IMR-90 (cell line): ENCODE measurements around the gene ANO9. TPM values are rescaled to one million over a fixed set of nuclear protein-coding genes. Genes with fewer than 3 reads are reported as not detected.

ENCODE experiments used
- ATAC-seq: fragments of 200-7000 bp; cut with Tn5 transposase; 2 replicates; pipeline ENCODE4 v1.9.1; 2020; ENCODE audit warnings: low read depth, mild to moderate bottlenecking, moderate library complexity
- BruUV-seq: library from RNA; stranded (reverse); fragments of 400-500 nt; replicated peaks from 2 replicates; lab custom pipeline; 2021; lab: Mats Ljungman, UMichigan
- CTCF ChIA-PET: fragments of 300-600 bp; formaldehyde crosslinking; extraction: SDS; loops from one replicate; lab custom pipeline; 2021; ENCODE audit warnings: antibody characterized with exemption; lab: Yijun Ruan, JAX
- POLR2A ChIA-PET: fragments of 300-600 bp; sonication (Branson Sonifier 250); formaldehyde crosslinking; loops from one replicate; lab custom pipeline; 2022; ENCODE audit warnings: antibody characterized with exemption; ENCODE audit not compliant: unreplicated experiment; lab: Charles Lee
- DNase-seq: peaks from one replicate; pipeline ENCODE4 v3.0.0; 2013
- H2AFZ ChIP-seq: replicated peaks from 2 replicates; pipeline ENCODE3; 2013; ENCODE audit warnings: low read length, mild to moderate bottlenecking; ENCODE audit not compliant: poor library complexity
- H2AK5ac ChIP-seq: 2 replicates; pipeline ENCODE4 v1.6.1; 2013; ENCODE audit warnings: low read depth, low read length, inconsistent platforms
- H2AK9ac ChIP-seq: replicated peaks from 2 replicates; pipeline ENCODE3; 2013; ENCODE audit warnings: mild to moderate bottlenecking, low read depth, low read length, moderate library complexity; ENCODE audit not compliant: poor library complexity
- H2BK120ac ChIP-seq: 2 replicates; pipeline ENCODE4 v1.6.1; 2013; ENCODE audit warnings: low read depth, low read length, inconsistent platforms
- H2BK15ac ChIP-seq: 3 replicates; pipeline ENCODE4 v1.6.1; 2013; ENCODE audit warnings: low read depth, low read length, inconsistent platforms
- H2BK20ac ChIP-seq: 2 replicates; pipeline ENCODE4 v1.6.1; 2013; ENCODE audit warnings: low read depth, mild to moderate bottlenecking, inconsistent platforms, low read length, moderate library complexity
- H2BK5ac ChIP-seq: 2 replicates; pipeline ENCODE4 v1.6.1; 2013; ENCODE audit warnings: mild to moderate bottlenecking, low read depth, low read length, inconsistent platforms; ENCODE audit not compliant: poor library complexity, severe bottlenecking
- H3K14ac ChIP-seq: replicated peaks from 2 replicates; pipeline ENCODE4 v1.6.1; 2013; ENCODE audit warnings: low read depth, low read length, inconsistent platforms
- H3K18ac ChIP-seq: 2 replicates; pipeline ENCODE4 v1.6.1; 2013; ENCODE audit warnings: low read depth, low read length, control low read depth
- H3K23ac ChIP-seq: 2 replicates; pipeline ENCODE4 v1.6.1; 2013; ENCODE audit warnings: low read depth, low read length, inconsistent platforms
- H3K27ac ChIP-seq: 2 replicates; pipeline ENCODE4 v1.5.1; 2013; ENCODE audit warnings: mild to moderate bottlenecking, control low read depth, low read length; ENCODE audit not compliant: insufficient read depth
- H3K27me3 ChIP-seq: 2 replicates; pipeline ENCODE4 v1.6.1; 2013; ENCODE audit warnings: low read length; ENCODE audit not compliant: control insufficient read depth, insufficient read depth
- H3K36me3 ChIP-seq: 2 replicates; pipeline ENCODE4 v1.6.1; 2013; ENCODE audit warnings: low read length, mixed read lengths; ENCODE audit not compliant: control insufficient read depth, insufficient read depth
- H3K4ac ChIP-seq: 2 replicates; pipeline ENCODE4 v1.6.1; 2013; ENCODE audit warnings: low read depth, low read length, inconsistent platforms
- H3K4me1 ChIP-seq: 2 replicates; pipeline ENCODE4 v1.6.1; 2013; ENCODE audit warnings: low read length, mixed read lengths; ENCODE audit not compliant: control insufficient read depth, insufficient read depth
- H3K4me2 ChIP-seq: 2 replicates; pipeline ENCODE4 v1.6.1; 2013; ENCODE audit warnings: low read depth, mild to moderate bottlenecking, control low read depth, low read length, moderate library complexity
- H3K4me3 ChIP-seq: 2 replicates; pipeline ENCODE4 v1.5.1; 2013; ENCODE audit warnings: low read depth, mild to moderate bottlenecking, control low read depth, low read length, moderate library complexity; ENCODE audit not compliant: insufficient read depth
- H3K56ac ChIP-seq: 2 replicates; pipeline ENCODE4 v1.6.1; 2013; ENCODE audit warnings: low read length, inconsistent platforms; ENCODE audit not compliant: insufficient read depth; ENCODE audit errors: extremely low read depth
- H3K79me1 ChIP-seq, 2 experiments: 2 replicates each; pipeline ENCODE4 v1.6.1; 2013; ENCODE audit warnings: low read length in 2 of 2, inconsistent platforms in 1 of 2, low read depth in 1 of 2
- H3K9ac ChIP-seq: 2 replicates; pipeline ENCODE4 v1.6.1; 2013; ENCODE audit warnings: low read depth, low read length, control low read depth
- H3K9me1 ChIP-seq: 2 replicates; pipeline ENCODE4 v1.6.1; 2013; ENCODE audit warnings: low read length, inconsistent platforms; ENCODE audit not compliant: insufficient read depth
- H3K9me3 ChIP-seq: 2 replicates; pipeline ENCODE4 v1.6.1; 2013; ENCODE audit warnings: low read length; ENCODE audit not compliant: control insufficient read depth, insufficient read depth
- H4K20me1 ChIP-seq: 2 replicates; pipeline ENCODE4 v1.6.1; 2013; ENCODE audit warnings: low read length, inconsistent platforms; ENCODE audit not compliant: insufficient read depth
- H4K5ac ChIP-seq: 2 replicates; pipeline ENCODE4 v1.6.1; 2013; ENCODE audit warnings: mild to moderate bottlenecking, low read depth, low read length, control low read depth
- H4K8ac ChIP-seq, 2 experiments: 2 replicates each; pipeline ENCODE4 v1.6.1; 2013; ENCODE audit warnings: low read depth in 2 of 2, low read length in 2 of 2, control low read depth in 1 of 2, inconsistent platforms in 1 of 2
- H4K91ac ChIP-seq: 2 replicates; pipeline ENCODE4 v1.6.1; 2013; ENCODE audit warnings: low read depth, low read length, inconsistent platforms; ENCODE audit not compliant: insufficient read depth
- BHLHE40 ChIP-seq: fragments of 150-350 bp; IDR thresholded peaks from 2 replicates; pipeline ENCODE4 v1.6.1; 2016; ENCODE audit warnings: mild to moderate bottlenecking, low read depth, low read length
- CEBPB ChIP-seq: IDR thresholded peaks from 2 replicates; pipeline ENCODE4 v1.6.1; 2012; ENCODE audit warnings: low read depth, low read length, improper control_type of control experiment
- CTCF ChIP-seq: conservative IDR thresholded peaks from 2 replicates; pipeline ENCODE4 v1.5.1; 2012; ENCODE audit warnings: mild to moderate bottlenecking, low read depth, low read length, improper control_type of control experiment
- ELK1 ChIP-seq: fragments of 150-350 bp; IDR thresholded peaks from 2 replicates; pipeline ENCODE4 v1.6.1; 2016; ENCODE audit warnings: low read depth, mild to moderate bottlenecking, low read length, moderate library complexity, borderline replicate concordance
- FOS ChIP-seq: fragments of 150-350 bp; IDR thresholded peaks from 2 replicates; pipeline ENCODE4 v1.6.1; 2016; ENCODE audit warnings: low read depth, low read length
- MAFK ChIP-seq: IDR thresholded peaks from 2 replicates; pipeline ENCODE4 v1.6.1; 2012; ENCODE audit warnings: low read depth, low read length, improper control_type of control experiment
- MAZ ChIP-seq: IDR thresholded peaks from 2 replicates; pipeline ENCODE4 v1.6.1; 2012; ENCODE audit warnings: low read depth, mild to moderate bottlenecking, low read length, improper control_type of control experiment, moderate library complexity, borderline replicate concordance
- MXI1 ChIP-seq: IDR thresholded peaks from 2 replicates; pipeline ENCODE4 v1.6.1; 2012; ENCODE audit warnings: low read depth, mild to moderate bottlenecking, low read length, moderate library complexity, borderline replicate concordance
- NFE2L2 ChIP-seq: fragments of 150-350 bp; IDR thresholded peaks from 2 replicates; pipeline ENCODE4 v1.6.1; 2016; ENCODE audit warnings: low read depth, mild to moderate bottlenecking, low read length
- POLR2A ChIP-seq: IDR thresholded peaks from 2 replicates; pipeline ENCODE4 v1.6.1; 2012; ENCODE audit warnings: mild to moderate bottlenecking, low read depth, low read length
- RAD21 ChIP-seq: IDR thresholded peaks from 2 replicates; pipeline ENCODE4 v1.6.1; 2012; ENCODE audit warnings: low read length, improper control_type of control experiment
- RCOR1 ChIP-seq: IDR thresholded peaks from 2 replicates; pipeline ENCODE4 v1.6.1; 2012; ENCODE audit warnings: mild to moderate bottlenecking, low read length, improper control_type of control experiment; ENCODE audit not compliant: insufficient replicate concordance
- RFX5 ChIP-seq: IDR thresholded peaks from 2 replicates; pipeline ENCODE4 v1.8.0; 2012; ENCODE audit warnings: low read depth, mild to moderate bottlenecking, low read length, moderate library complexity
- SMC3 ChIP-seq: fragments of 150-350 bp; IDR thresholded peaks from 2 replicates; pipeline ENCODE4 v1.6.1; 2016; ENCODE audit warnings: low read depth, mild to moderate bottlenecking, antibody characterized with exemption, low read length, moderate library complexity
- USF2 ChIP-seq: fragments of 150-350 bp; IDR thresholded peaks from 2 replicates; pipeline ENCODE4 v1.6.1; 2017; ENCODE audit warnings: mild to moderate bottlenecking, antibody characterized with exemption, low read length, low read depth
- WGBS, 2 experiments: methylation state at CpG; one replicate each; pipeline versions ENCODE4 v1.1.5 to v1.1.7; 2013; ENCODE audit warnings: missing lambda C conversion rate in 2 of 2; ENCODE audit not compliant: insufficient read length in 1 of 2; ENCODE audit errors: extremely low coverage in 2 of 2; 5-methylcytosine and 5-hydroxymethylcytosine counted together
- dilution Hi-C: fragments of 300-500 bp; cut with HindIII; formaldehyde crosslinking; loops from one replicate; pipeline ENCODE4 v1.14.3; 2018; ENCODE audit warnings: low sequenced_read_pairs; ENCODE audit not compliant: unreplicated experiment
- in situ Hi-C: fragments of 300-500 bp; cut with MboI; formaldehyde crosslinking; loops from 3 replicates; pipeline ENCODE4 v1.14.3; 2019; ENCODE audit warnings: low sequenced_read_pairs, inconsistent platforms, mixed read lengths
- intact Hi-C: fragments of 100-400 bp; cut with micrococcal nuclease; formaldehyde crosslinking; loops from 2 replicates; pipeline ENCODE4 v1.10.0; 2022
- polyA plus RNA-seq, 3 experiments: library from polyadenylated mRNA; depleted of rRNA; stranded (reverse); fragments of >200 nt; gene quantifications; 2 replicates each; pipeline ENCODE4 v1.2.3, GENCODE V29; 2012; ENCODE audit warnings: low replicate concordance in 1 of 3
- total RNA-seq: library from RNA; depleted of rRNA; stranded (reverse); fragments of >200 nt; gene quantifications from 2 replicates; pipeline ENCODE4 v1.2.3, GENCODE V29; 2012

The ANO9 gene
- total and polyA plus RNA-seq, 2 of the 4 experiments (the other 2 are of a cell fraction), result not detected

- no peak for TF ChIP-seq ELK1
- no peak for TF ChIP-seq FOS
- TF ChIP-seq MAZ, result no peak
- TF ChIP-seq RAD21, result no peak
- no peak for TF ChIP-seq MXI1
- TF ChIP-seq SMC3, result no peak
- no peak for TF ChIP-seq CEBPB
- no peak for TF ChIP-seq NFE2L2
- no peak for TF ChIP-seq POLR2A
- TF ChIP-seq USF2, result no peak
- no peak for TF ChIP-seq RFX5
- no peak for TF ChIP-seq RCOR1
- no peak for TF ChIP-seq MAFK
- TF ChIP-seq CTCF, result no peak
- no peak for TF ChIP-seq BHLHE40
- in situ Hi-C loops, result no loop called here
Observed at GRCh38 chr11:491358-491757, 49.5 kb upstream of the ANO9 start.

More at GRCh38 chr11:491358-491757, 49.5 kb upstream of the ANO9 start:
- no peak for DNase-seq
- Histone ChIP-seq H4K91ac (no peak overlapping the region), H4K20me1 (peaks cover 5% of the 10 kb centered on the region), H3K4me1 (no peaks in the 10 kb centered on the region), H3K27me3 (no peaks in the 10 kb centered on the region), H2AK5ac (no peak overlapping the region), H4K5ac (no peak overlapping the region), H3K79me1 (peaks cover 0 to 11% of the 10 kb centered on the region in 2 experiments; a peak in 1 of 4 replicates), H3K9me1 (no peaks in the 10 kb centered on the region), H2AK9ac (no peak overlapping the region), H3K18ac (no peak overlapping the region), H2AFZ (no peak overlapping the region), H2BK5ac (no peak overlapping the region), H3K23ac (no peak overlapping the region), H3K9me3 (no peaks in the 10 kb centered on the region), H2BK15ac (no peak overlapping the region), H2BK120ac (no peak overlapping the region), H3K4ac (no peak overlapping the region), H3K36me3 (peaks cover 40% of the 10 kb centered on the region), H2BK20ac (no peak overlapping the region), H4K8ac (no peak overlapping the region), H3K27ac (no peak overlapping the region), H3K9ac (no peak overlapping the region), H3K56ac (no peak overlapping the region), H3K14ac (no peak overlapping the region), H3K4me2 (no peak overlapping the region), H3K4me3 (no peak overlapping the region)
- ChIA-PET CTCF (no interaction called here), POLR2A (no interaction called here)
- BruUV-seq, result no TSS peak
- intact Hi-C loops (no loop called here), dilution Hi-C loops (no loop called here)
- WGBS, 2 experiments, result 89% methylated on average over 5 of the region's 7 CpGs; no CpG with 5 or more reads in 1 of the 2 experiments
- no peak for ATAC-seq
